NCI-H82 treated with DMSO at 0.1 percent for 48 hours (cell line): ENCODE data around the gene RRP1B.
A peak's percentile ranks its signal among the peaks of the same experiment; 100 is the strongest.

Source experiments
- DNase-seq: peaks from one replicate; lab custom pipeline; 2025; ENCODE audit not compliant: unreplicated experiment; lab: John Stamatoyannopoulos, UW

Gene RRP1B

DNA sequence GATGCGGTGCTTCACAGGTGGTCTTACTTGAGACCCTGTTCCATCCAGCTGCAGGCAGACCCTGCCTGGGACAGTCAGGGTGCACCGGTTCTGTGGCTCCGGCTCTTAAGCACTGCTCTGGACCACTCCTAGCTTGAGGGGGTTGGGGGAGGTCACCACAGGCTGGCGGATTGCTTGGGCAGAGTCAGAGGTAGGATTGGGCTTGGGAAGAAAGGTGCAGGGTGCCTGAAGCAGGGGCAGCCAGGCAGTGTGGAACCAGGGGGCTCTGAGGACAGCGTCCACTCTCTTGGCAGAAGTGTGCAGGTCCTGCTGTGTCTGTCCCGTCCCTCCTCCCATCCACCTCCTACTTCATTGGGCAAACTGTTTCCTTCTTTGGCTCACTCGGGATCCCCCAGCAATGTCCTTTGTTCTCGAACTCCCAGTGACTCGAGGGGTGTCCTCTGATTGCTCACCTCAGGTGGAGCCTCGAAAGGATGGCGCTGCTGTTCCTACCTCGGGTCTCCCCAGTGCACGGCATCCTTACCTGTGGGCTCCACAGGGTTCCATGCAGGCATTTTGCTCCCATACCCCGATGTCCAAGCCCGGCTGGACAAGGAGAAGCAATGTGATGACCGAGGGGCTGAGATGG, 61.3 kb downstream of the RRP1B start:
- no peak for DNase-seq

DNA sequence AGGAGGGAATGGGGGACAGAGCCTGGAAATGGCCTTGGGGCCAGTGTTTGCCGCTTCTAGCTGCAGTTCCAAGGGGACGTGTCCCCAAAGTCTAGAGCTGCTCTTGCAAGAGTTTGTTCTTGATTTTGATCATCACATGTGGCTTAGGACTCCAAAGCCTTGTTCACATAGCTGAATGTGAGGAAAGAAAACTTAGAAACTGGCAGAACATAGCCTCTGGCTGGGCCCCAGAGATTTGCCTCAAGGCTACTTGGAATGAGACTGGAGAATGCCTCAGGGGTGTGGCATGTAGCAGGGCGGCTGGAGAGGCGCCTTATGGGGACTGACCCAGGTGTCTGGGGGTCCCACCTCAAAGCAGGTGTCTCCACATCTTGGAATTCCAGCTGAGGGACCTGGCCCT, 61.8 kb downstream of the RRP1B start:
- no peak for DNase-seq

GRCh38 chr21:43721939-43722338, 62.6 kb downstream of the RRP1B start:
- DNase-seq, result no peak

DNA sequence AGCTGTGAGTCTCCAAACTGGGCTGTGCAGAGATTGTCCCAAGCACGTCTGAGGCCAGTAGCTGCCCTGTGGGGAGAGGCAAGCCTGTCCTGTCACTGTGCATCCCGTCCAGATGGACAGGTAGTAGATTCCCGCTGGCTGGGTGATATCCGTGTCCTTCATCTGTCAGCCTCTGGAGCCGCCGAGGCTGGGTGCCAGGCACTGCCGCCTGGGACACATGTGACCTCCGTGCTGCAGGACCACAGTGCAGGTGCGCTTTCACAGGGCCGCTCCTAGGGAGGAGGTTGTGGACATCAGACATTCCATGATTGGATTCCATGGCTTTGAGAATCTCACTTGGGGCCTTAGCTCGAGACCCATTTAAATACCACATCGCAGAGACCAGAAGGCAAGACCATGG, 64.3 kb downstream of the RRP1B start:
- no peak for DNase-seq

- no peak for DNase-seq
These were observed 67.5 kb downstream of the RRP1B start for GRCh38 chr21:43726686-43727518.

DNA sequence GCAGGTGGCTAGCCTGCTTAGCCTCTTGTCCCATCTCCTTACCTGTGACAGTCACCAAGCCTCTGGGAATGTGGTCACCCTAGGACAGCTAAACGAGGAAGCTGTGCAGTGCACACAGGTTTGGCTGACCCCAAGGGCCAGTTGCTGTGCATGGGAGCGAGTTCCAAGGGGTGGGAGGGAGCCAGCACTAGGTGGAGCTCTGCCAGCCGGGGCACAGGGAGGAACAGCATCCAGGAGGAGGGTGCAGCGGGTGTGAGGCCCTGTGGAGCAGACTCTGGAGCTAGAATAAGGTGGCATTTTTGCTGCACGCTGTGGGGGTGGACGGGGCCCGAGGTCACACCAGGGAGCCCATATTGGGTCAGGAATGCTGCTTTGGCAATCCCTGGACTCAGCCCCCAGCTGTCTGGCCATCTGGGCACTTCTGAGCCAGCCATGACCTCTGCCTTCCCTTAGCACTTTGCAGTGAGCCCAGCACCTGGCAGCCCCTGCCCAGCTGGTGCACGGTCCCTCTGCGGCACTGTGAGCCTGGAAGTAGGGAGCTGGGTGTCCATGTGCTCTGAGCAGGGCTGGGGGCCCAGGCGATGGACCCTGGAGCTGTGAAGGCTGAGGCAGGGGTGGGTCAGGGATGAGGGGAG, 68.3 kb downstream of the RRP1B start:
- DNase-seq, result peak; percentile 9

GRCh38 chr21:43728154-43728466, 68.8 kb downstream of the RRP1B start:
- DNase-seq, result no peak

- DNase-seq, result peak; percentile 76
These were observed 69.4 kb downstream of the RRP1B start for GRCh38 chr21:43728467-43729390.

GRCh38 chr21:43731476-43731875, 72.1 kb downstream of the RRP1B start:
- no peak for DNase-seq

DNA sequence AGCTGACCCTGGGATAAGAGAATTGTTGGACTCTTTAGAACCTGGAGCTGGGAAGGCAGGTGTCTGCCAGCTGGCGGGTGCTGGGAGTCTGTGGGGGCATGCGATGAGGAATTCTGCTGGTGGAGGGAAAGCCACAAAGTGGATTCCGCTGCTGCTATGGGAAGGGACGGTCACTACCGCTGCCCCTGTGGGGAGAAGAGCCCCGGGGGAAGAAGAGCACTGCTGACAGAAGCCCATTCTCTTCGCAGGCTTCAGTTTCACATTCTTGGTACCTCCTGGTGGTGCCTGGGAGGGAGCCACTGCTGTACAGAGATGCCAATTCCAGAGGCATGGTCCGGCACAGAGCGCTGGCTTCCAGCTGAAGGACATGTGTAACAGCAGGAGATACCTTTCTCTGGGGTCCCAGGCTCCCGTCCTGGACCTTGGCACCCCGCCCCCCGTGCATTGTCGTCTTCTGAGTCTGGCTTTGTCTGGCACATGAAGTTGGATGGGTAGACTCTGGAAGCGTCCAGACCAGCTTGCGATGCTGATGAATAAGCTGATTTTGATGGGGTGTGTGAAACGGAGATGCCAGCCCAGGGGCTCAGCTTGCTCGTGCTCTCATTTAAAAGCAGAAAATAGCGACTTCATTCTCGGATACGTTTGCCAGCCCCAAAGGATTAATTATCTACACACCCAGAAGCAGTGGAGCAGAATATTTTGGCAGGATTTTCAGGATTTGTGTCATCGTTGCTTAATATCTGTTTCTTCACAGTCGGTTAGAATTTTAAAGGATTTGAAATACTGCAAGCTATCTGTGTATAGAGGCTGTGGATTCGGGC, 72.7 kb downstream of the RRP1B start:
- DNase-seq, result no peak

GRCh38 chr21:43733060-43733459, 73.7 kb downstream of the RRP1B start:
- DNase-seq, result no peak

- no peak for DNase-seq
These were observed 74.2 kb downstream of the RRP1B start for GRCh38 chr21:43733529-43734071.

- DNase-seq, result no peak
These were observed 75.0 kb downstream of the RRP1B start for GRCh38 chr21:43734131-43734927.

GRCh38 chr21:43734928-43735229, 75.5 kb downstream of the RRP1B start:
- no peak for DNase-seq

DNA sequence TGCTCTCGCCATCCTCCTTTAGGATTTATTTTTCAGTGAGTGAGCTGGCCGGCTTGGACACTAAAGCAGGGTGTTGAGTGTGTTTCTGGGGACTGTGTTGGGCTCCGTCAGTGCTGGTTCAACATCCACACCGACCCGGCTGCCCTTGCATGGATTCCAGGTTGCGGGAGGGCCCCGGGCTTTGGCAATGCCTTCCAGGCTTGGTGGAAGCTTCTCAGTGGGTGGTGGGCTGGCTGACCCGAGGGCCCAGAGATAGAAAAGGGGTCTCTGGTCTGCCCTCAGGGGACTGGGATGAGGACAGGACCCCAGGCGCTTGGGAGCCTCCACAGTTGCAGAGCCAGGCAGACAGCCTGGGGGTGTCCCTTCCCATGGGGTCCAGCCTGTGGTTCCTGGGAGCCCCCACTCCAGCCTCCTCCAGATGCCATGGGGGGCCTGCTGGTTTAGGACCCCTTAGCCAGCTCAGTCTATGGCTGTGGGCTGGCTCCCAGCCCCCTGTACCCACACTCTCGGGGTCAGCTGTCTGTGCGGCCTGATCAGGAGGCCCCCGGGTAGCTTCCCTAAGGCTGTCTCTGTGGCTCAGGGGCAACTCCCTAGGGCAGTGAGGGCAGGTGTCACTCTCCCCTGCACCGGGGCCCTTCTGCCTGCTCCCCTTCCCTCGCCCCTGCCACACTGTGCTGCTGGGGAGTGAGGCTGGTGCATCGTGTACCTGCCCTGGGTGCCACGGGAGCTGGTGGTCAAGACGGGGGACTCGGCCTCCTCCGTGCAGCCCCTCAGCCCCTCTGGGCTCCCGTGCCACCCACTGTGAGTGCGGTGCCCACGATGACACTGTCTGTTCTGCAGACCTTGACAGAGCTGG, 76.1 kb downstream of the RRP1B start:
- no peak for DNase-seq

- DNase-seq, result no peak
These were observed 77.0 kb downstream of the RRP1B start for GRCh38 chr21:43736224-43736883.

DNA sequence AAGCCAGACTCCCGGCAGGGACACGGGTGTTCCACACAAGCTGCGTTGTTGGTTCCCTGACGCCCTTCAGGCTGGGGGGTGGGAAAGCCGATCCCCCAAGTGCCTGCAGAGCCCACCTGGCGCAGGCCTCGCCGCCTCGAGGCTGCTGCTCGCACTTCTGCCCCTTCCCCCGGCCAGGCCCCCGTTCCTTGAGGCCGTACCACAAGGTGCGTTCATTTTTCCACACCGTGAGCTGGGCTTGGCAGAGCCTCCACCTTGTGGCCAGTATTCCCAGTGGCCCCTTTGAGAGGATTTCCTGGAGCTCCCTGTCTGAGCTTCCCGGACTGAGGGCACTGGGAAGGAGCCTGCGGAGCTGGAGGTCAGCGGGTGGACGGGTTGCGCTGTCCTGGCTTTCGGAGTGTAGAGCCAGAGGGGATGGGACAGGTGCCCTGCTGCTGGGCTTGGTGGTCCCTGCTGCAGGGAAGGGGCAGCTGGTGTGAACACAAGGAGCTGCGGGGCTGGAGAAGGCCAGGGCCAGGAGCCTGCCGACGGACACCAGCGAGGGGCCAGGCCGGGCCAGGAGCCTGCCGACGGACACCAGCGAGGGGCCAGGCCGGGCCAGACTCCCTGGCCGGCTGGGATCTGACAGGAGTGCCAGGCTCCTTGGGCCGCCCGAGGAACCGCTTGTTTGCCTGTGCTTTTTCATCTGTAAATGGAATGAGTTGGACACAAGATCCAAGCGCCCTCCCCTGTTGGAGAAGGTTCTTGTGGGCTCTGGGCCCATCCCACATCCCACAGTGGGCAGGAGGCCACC, 78.0 kb downstream of the RRP1B start:
- DNase-seq, result no peak
